ENCODE data around the gene ATG5. TPM values are rescaled to one million over a fixed set of nuclear protein-coding genes. Genes with fewer than 3 reads are reported as not detected.

ATG5 gene
- total RNA-seq, 2 experiments from 2014 or later, result 18.8 to 31.1 TPM

DNA sequence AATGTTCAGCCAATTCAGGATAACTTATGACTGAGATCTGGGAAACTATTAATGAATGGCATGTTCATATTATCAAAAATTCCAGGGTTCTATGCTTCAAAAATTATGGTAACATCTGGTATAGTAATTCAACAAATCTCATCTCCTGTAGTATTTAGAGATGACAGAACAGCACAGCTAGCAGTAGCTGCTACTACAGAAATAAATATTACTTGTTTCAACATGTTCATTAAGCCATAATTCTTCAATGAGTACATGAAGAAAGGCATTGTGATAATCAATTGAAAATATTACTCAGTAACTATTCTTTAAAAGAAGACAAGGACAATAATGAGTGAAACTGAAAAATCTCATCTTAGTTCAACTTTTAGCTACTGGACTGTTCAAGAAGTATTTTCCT is 66.8 kb downstream of the ATG5 start:
- TF ChIP-seq, protein P1, sequence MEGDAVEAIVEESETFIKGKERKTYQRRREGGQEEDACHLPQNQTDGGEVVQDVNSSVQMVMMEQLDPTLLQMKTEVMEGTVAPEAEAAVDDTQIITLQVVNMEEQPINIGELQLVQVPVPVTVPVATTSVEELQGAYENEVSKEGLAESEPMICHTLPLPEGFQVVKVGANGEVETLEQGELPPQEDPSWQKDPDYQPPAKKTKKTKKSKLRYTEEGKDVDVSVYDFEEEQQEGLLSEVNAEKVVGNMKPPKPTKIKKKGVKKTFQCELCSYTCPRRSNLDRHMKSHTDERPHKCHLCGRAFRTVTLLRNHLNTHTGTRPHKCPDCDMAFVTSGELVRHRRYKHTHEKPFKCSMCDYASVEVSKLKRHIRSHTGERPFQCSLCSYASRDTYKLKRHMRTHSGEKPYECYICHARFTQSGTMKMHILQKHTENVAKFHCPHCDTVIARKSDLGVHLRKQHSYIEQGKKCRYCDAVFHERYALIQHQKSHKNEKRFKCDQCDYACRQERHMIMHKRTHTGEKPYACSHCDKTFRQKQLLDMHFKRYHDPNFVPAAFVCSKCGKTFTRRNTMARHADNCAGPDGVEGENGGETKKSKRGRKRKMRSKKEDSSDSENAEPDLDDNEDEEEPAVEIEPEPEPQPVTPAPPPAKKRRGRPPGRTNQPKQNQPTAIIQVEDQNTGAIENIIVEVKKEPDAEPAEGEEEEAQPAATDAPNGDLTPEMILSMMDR (conservative IDR thresholded peaks at IDR 0.05; ENCODE audit: low read length), result no peak
- no peak for TF ChIP-seq EZH2phosphoT487 (IDR thresholded peaks at IDR 0.05; ENCODE audit: borderline replicate concordance, low read depth, low read length)
- CTCF ChIA-PET (ENCODE audit: unreplicated experiment), result no interaction called here
- Histone ChIP-seq H3K4me1 (ENCODE audit: insufficient read depth, low read length, poor library complexity, severe bottlenecking) (no peaks in the 10 kb centered on the region), H3K27ac (ENCODE audit: low read depth, low read length, poor library complexity, severe bottlenecking) (no peak overlapping the region), H3K79me2 (ENCODE audit: insufficient read depth, low read depth, low read length) (peaks cover 6% of the 10 kb centered on the region; the same call in 1 of the 2 replicates), H3K4me2 (ENCODE audit: low read length) (no peak overlapping the region), H3K9me2 (ENCODE audit: insufficient read depth, low read length) (no peaks in the 10 kb centered on the region), H3K9me3 (ENCODE audit: low read length) (no peaks in the 10 kb centered on the region), H3K36me3 (ENCODE audit: insufficient read depth, low read length) (peaks cover 10% of the 10 kb centered on the region), H2AFZ (ENCODE audit: low read length) (no peak overlapping the region), H3K4me3 (ENCODE audit: low read depth, low read length, poor library complexity, severe bottlenecking) (no peak overlapping the region), H4K20me1 (ENCODE audit: insufficient read depth, low read length) (0 out of 2 replicates have a peak, but pooled peaks cover 5% of the 10 kb centered on the region)
- intact Hi-C loops (cut with micrococcal nuclease; ENCODE audit: unreplicated experiment), result no loop called here
- POLR2A ChIA-PET, result interaction anchor here (0.6 to 2.0 kb wide), 8 partner anchors 9 to 127 kb away, joined by 3 to 12 read pairs (median 4); no protein-coding TSS in a partner anchor
- DNase-seq (ENCODE audit: low spot score), result no peak
- BruUV-seq (replicated peaks), result no TSS peak

DNA sequence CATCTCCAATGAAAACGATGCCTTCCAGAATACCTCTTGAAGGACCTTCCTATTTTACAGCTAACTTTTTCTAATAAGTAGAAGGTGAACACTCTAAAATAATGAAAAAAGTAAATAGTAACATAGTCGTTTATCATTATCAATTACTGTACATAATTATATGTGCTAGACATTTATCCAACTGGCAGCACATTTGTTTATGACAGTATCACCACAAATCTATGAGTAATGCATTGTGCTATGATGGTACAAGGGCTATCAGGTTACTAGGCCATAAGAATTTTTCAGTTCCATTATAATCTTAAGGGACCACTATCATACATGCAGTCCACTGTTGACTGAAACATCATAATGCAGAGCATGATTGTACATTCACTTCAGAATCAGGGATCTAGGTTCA is 68.4 kb downstream of the ATG5 start:
- CTCF ChIA-PET (ENCODE audit: unreplicated experiment), result no interaction called here

More for the DNA sequence above, 68.4 kb downstream of the ATG5 start:
- intact Hi-C loops (cut with micrococcal nuclease; ENCODE audit: unreplicated experiment), result no loop called here
- no peaks in the 10 kb centered on the region for H3K4me1 ChIP-seq (ENCODE audit: insufficient read depth, low read length, poor library complexity, severe bottlenecking)
- H3K79me2 ChIP-seq (ENCODE audit: insufficient read depth, low read depth, low read length), result peaks cover 6% of the 10 kb centered on the region; the same call in 1 of the 2 replicates
- H3K27ac ChIP-seq (ENCODE audit: low read depth, low read length, poor library complexity, severe bottlenecking), result no peak overlapping the region
- no peak overlapping the region for H3K4me3 ChIP-seq (ENCODE audit: low read depth, low read length, poor library complexity, severe bottlenecking)
- peaks cover 4% of the 10 kb centered on the region; the same call in 1 of the 2 replicates for H3K36me3 ChIP-seq (ENCODE audit: insufficient read depth, low read length)
- POLR2A ChIA-PET, result interaction anchor here (1.0 to 1.7 kb wide), 5 partner anchors 10 to 32 kb away, joined by 3 to 12 read pairs (median 3); no protein-coding TSS in a partner anchor
- H4K20me1 ChIP-seq (ENCODE audit: insufficient read depth, low read length), result 0 out of 2 replicates have a peak, but pooled peaks cover 5% of the 10 kb centered on the region
- DNase-seq (ENCODE audit: low spot score), result no peak
- TF ChIP-seq, protein P1 (conservative IDR thresholded peaks at IDR 0.05; ENCODE audit: low read length), result no peak
- no peak for TF ChIP-seq EZH2phosphoT487 (IDR thresholded peaks at IDR 0.05; ENCODE audit: borderline replicate concordance, low read depth, low read length)
- no peaks in the 10 kb centered on the region for H3K9me3 ChIP-seq (ENCODE audit: low read length)
- no peak overlapping the region for H3K4me2 ChIP-seq (ENCODE audit: low read length)
- H3K9me2 ChIP-seq (ENCODE audit: insufficient read depth, low read length), result no peaks in the 10 kb centered on the region
- H2AFZ ChIP-seq (ENCODE audit: low read length), result no peak overlapping the region
- BruUV-seq (replicated peaks), result no TSS peak
